GM12872 (cell line): Measurements from ENCODE around the gene APCDD1L.

Source experiments
- CTCF ChIP-seq: IDR thresholded peaks from 3 replicates; pipeline ENCODE4 v1.5.1; 2011; ENCODE audit warnings: low read depth, mild to moderate bottlenecking, low read length, moderate library complexity; ENCODE audit not compliant: insufficient read depth

Gene APCDD1L

GRCh38 chr20:58480551-58481336 lies 34.5 kb downstream of the APCDD1L start:
- no peak for TF ChIP-seq CTCF

GRCh38 chr20:58479726-58480440 lies 35.3 kb downstream of the APCDD1L start:
- TF ChIP-seq CTCF, result no peak

GRCh38 chr20:58478141-58478805 lies 36.9 kb downstream of the APCDD1L start:
- TF ChIP-seq CTCF, result no peak

- TF ChIP-seq CTCF, result no peak
These were observed 39.7 kb downstream of the APCDD1L start for GRCh38 chr20:58475466-58475865.

- no peak for TF ChIP-seq CTCF
These were observed 41.5 kb downstream of the APCDD1L start for GRCh38 chr20:58473453-58474425.

- no peak for TF ChIP-seq CTCF
These were observed 42.8 kb downstream of the APCDD1L start for GRCh38 chr20:58472273-58473018.
